ENCODE measurements around the gene FOXO1.

The FOXO1 gene

DNA sequence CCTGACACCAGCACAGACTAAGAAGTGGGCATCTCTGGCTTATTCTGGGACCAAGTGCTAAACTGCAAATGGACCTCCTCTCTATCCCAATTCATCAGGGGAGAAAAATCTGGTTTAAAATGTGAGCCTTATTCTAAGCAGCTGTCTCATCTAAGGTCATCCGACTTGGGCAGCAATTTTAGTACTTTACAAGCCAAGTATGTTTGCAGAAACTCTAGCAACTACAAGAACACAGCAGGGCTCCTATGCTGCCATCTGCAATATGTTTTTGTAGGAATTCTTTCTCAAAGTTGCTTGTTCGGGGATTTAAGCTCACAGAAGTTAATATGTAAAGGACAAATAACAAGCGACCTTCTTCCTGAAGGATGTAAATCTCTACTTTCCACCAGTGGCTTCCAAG is 113.1 kb downstream of the FOXO1 start:
- Mint-ChIP-seq H3K4me3 (no peak overlapping the region), H3K27ac (ENCODE audit: low read depth) (no peak overlapping the region), H3K36me3 (ENCODE audit: insufficient read depth) (peaks cover 10% of the 10 kb centered on the region), H3K27me3 (no peaks in the 10 kb centered on the region), H3K9me3 (no peaks in the 10 kb centered on the region), H3K4me1 (peaks cover 37% of the 10 kb centered on the region)
- no peak for DNase-seq (ENCODE audit: low spot score in 2 of 2)
- ATAC-seq (replicated peaks; ENCODE audit: extremely low read depth, poor library complexity, severe bottlenecking): no peak

DNA sequence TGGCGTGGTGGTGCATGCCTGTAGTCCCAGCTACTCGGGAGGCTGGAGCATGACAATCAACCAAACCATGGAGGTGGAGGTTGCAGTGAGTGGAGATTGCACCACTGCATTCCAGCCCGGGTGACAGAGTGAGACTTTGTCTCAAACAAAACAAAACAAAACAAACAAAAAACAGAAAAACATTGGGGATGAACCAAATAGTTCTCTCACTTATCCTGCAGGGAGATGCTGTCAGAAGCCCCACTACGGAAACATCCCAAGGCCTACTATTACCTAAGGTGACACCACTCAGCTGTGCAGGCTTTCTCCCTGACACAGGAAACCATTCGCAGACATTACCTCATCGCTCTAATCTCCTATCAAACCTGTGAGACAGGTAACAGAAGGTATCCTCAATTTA is 113.5 kb downstream of the FOXO1 start:
- Mint-ChIP-seq H3K36me3 (ENCODE audit: insufficient read depth) (peaks cover 7% of the 10 kb centered on the region), H3K9me3 (no peaks in the 10 kb centered on the region), H3K4me1 (peaks cover 37% of the 10 kb centered on the region), H3K27me3 (no peaks in the 10 kb centered on the region), H3K4me3 (no peak overlapping the region), H3K27ac (ENCODE audit: low read depth) (no peak overlapping the region)
- no peak for ATAC-seq (replicated peaks; ENCODE audit: extremely low read depth, poor library complexity, severe bottlenecking)
- no peak for DNase-seq (ENCODE audit: low spot score in 2 of 2)

DNA sequence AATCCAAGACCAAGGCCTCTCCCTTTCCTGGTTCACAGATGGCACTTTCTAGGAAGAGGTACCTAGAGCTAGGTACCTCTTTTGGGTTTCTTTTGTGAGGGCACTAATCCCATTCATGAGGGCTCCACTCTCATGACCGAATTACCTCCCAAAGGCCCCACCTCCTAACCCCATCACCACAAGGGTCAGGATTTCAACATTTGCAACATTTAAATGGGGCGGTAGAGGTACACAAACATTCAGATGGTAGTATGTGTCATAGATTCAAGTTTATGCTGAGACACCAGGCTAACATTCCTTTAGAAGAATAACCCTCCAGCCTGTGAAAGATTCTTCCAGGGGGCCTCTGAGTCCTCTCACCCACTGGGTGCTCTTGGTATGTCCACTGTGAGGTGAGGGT is 116.3 kb downstream of the FOXO1 start:
- peaks cover 21% of the 10 kb centered on the region for H3K4me1 Mint-ChIP-seq
- DNase-seq (ENCODE audit: low spot score in 2 of 2) (no peak), ATAC-seq (replicated peaks; ENCODE audit: extremely low read depth, poor library complexity, severe bottlenecking) (no peak)
- no peak overlapping the region for H3K27ac Mint-ChIP-seq (ENCODE audit: low read depth)
- no peaks in the 10 kb centered on the region for H3K9me3 Mint-ChIP-seq
- no peaks in the 10 kb centered on the region for H3K27me3 Mint-ChIP-seq
- no peak overlapping the region for H3K4me3 Mint-ChIP-seq
- peaks cover 3% of the 10 kb centered on the region for H3K36me3 Mint-ChIP-seq (ENCODE audit: insufficient read depth)

DNA sequence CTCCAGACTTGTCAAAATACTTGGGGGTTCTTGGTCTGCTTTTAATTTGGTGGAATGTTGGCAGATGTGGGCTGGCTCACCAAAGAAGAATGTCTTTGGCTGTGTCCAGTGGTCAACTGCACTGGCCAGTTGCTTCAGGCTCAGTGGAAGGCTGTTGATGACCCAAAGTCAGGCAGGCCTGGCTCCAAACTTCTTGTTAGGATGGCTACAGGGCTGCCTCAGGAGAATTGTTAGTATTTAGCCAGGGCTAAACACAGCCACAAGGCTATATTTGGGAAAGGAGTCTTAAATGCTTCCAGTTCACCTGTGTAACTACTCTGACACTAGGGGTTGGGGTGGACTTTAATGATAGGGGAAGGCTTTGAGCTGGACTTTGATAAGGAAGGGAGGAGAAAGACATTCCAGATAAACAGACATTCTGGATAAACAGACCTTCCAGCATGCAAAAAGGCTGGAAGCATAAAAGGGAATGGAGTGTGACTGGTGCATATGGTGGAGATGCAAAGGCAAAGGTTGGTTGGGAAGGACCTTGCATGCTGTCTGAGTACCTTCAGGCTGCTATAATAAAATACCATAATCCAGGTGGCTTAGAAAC is 116.8 kb downstream of the FOXO1 start:
- DNase-seq (ENCODE audit: low spot score in 2 of 2) (no peak), ATAC-seq (replicated peaks; ENCODE audit: extremely low read depth, poor library complexity, severe bottlenecking) (no peak)
- no peak overlapping the region for H3K4me3 Mint-ChIP-seq
- peaks cover 3% of the 10 kb centered on the region for H3K36me3 Mint-ChIP-seq (ENCODE audit: insufficient read depth)
- no peaks in the 10 kb centered on the region for H3K9me3 Mint-ChIP-seq
- no peak overlapping the region for H3K27ac Mint-ChIP-seq (ENCODE audit: low read depth)
- no peaks in the 10 kb centered on the region for H3K27me3 Mint-ChIP-seq
- peaks cover 19% of the 10 kb centered on the region for H3K4me1 Mint-ChIP-seq

DNA sequence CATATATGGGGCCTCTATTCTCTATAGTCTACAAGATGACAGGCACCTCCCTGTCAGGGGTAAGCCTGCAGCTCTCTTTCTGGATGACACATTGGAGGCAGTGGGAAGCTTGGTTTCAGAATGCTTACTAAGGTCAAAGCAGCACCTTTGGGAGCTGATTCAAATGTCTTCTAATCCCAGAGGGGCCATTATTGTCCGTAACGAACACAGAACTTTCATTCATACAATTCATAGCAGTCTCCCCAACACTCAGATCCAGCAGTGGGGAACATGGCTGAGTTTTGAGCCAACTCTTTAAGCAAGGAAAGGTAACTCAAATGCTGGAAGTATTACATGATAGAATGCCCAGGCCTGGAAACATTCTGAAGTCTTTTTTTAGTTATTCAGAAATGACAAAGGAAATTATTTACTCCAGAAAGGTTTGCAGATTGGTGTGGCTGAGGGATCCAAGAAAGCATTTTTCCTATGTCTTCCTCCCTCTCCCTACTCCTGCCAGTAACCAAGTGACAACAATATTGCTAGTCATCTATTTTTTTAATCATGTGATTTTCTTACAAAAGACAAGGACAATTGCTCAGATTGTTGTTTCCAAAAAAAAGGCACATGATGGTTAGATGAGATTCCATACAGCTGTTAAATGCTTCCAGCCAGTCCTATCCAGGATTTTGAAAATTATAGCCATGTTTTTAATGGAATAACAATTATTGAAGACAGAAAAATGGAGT is 118.7 kb downstream of the FOXO1 start:
- Mint-ChIP-seq H3K4me1 (peaks cover 7% of the 10 kb centered on the region), H3K36me3 (ENCODE audit: insufficient read depth) (no peaks in the 10 kb centered on the region), H3K27ac (ENCODE audit: low read depth) (no peak overlapping the region), H3K27me3 (no peaks in the 10 kb centered on the region), H3K4me3 (no peak overlapping the region), H3K9me3 (no peaks in the 10 kb centered on the region)
- ATAC-seq (replicated peaks; ENCODE audit: extremely low read depth, poor library complexity, severe bottlenecking): no peak
- no peak for DNase-seq (ENCODE audit: low spot score in 2 of 2)

DNA sequence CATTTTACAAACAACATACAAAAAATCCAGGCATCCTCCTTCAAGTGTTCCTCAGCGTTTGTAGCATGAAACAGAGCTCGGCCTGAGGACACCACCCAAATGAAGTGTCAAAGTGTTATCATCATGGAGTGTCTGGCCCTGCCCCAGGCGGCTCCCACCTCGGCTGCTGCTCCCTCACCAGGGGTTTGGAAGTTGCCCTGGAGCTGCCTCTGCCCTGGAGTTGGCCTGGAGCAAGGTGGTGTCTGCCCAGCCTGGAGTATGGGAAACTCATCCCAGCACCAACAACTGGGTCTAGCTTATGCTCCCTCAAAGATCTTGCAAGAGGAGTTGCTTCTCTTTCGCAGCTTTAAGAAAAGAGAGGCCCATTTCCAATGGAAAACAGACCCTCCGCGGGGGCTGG is 120.4 kb downstream of the FOXO1 start:
- Mint-ChIP-seq H3K36me3 (ENCODE audit: insufficient read depth) (no peaks in the 10 kb centered on the region), H3K27me3 (no peaks in the 10 kb centered on the region), H3K9me3 (no peaks in the 10 kb centered on the region), H3K27ac (ENCODE audit: low read depth) (no peak overlapping the region), H3K4me1 (peaks cover 6% of the 10 kb centered on the region), H3K4me3 (no peak overlapping the region)
- DNase-seq (ENCODE audit: low spot score in 2 of 2) (no peak), ATAC-seq (replicated peaks; ENCODE audit: extremely low read depth, poor library complexity, severe bottlenecking) (no peak)

DNA sequence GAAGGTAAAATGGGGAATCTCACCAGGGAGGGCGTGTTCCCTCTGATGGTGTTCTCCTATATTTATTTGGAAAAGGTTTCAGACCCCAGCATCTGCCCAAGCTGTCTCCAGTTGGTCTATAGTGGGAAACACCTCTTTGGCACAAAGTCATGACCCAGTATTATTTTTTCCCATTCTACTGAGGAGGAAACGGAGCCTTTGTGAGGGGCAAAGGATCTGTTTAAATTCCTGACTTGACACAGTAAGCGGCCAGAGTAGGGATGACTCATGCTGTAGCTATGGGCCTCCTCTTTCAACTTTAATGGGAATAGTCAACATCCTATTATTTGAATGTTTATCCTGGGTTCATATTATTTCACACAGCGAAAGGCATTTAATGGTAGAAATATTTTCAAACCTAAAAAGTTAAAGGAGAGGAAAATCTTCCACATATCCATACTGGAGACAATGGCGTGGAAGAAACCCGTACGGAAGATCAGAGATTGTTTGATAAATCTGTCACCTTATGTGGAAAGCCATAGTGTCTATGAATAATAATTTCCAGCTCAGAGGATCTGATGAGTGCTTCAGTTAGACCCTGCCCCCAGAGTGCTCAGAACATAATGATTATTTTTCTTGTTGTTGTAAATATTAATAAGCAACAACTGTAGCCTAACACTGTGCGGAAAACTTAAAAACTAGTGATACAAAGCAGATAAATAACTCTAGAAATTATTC is 126.0 kb downstream of the FOXO1 start:
- Mint-ChIP-seq H3K4me3 (no peak overlapping the region), H3K27ac (ENCODE audit: low read depth) (no peak overlapping the region), H3K36me3 (ENCODE audit: insufficient read depth) (no peaks in the 10 kb centered on the region), H3K27me3 (no peaks in the 10 kb centered on the region), H3K4me1 (peaks cover 6% of the 10 kb centered on the region), H3K9me3 (no peaks in the 10 kb centered on the region)
- DNase-seq (ENCODE audit: low spot score in 2 of 2) (no peak), ATAC-seq (replicated peaks; ENCODE audit: extremely low read depth, poor library complexity, severe bottlenecking) (no peak)

DNA sequence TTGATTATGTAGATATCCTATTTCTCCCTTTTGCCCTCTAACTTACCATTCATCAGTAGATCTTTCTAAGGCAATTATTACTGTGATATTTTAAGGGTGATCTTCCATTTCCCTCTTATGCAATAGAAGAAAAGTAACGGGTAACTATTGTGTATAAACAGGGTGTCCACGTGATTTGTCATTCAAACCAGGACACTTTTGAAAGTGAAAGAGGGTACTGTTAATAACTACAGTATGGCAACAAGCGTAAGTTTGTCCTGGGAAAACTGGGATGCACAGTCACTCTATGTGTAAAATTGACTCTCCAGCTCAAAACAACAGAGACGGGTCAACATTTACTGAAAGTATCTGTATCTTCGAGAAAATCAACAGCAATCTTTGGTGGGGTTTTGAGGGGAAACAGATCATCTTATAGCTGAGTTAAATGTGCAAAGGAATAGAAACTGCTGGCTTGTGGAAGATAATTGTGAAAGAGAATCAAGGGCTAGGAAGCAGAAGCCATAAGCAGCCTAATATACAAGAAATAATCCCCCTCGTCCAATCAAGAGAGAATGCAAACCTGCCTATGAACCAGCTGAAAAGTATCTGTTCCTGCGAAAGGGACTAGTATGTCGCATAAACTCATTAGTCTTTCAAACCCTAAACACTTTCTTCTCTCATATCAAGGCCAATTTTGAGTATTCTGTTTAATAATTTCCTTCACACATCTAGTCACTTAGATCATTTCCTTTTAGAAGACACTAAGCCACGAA is 126.7 kb downstream of the FOXO1 start:
- DNase-seq (ENCODE audit: low spot score in 2 of 2) (no peak), ATAC-seq (replicated peaks; ENCODE audit: extremely low read depth, poor library complexity, severe bottlenecking) (no peak)
- Mint-ChIP-seq H3K4me3 (no peak overlapping the region), H3K27me3 (no peaks in the 10 kb centered on the region), H3K27ac (ENCODE audit: low read depth) (no peak overlapping the region), H3K4me1 (peaks cover 6% of the 10 kb centered on the region), H3K9me3 (no peaks in the 10 kb centered on the region), H3K36me3 (ENCODE audit: insufficient read depth) (no peaks in the 10 kb centered on the region)

DNA sequence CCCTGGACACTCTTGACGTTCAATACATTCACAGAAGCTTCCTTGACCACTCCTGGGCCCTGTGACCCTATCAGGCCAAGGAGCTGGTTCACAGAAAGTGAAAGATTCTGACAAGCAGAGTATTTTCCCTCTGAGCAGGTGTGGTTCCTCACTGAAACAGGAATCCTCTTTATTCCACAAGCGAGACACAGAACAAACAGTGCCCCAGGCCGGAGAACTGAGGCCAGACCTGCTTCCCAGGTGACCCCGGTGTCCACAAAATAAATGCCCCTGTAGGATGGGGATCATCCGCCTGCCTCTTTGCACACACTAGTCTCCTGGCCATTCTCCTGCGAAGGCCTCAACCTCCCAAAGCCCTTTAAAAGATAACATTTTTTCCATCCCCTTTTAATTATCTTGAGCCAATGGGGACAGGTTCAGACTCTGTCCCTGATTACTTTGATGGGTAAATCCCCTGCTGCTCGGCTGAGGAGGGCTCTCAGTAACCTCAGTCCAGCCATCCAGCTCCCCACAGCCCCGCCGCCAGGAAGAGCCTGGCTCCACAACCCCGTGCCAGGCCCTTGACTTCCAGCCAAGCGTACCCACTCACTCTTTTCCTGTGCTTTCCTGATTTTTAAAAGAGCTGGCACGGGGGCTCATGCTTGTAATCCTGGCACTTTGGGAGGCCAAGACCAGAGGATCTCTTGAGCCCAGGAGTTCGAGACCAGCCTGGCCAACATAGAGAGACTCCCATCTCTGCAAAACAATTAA is 129.1 kb downstream of the FOXO1 start:
- Mint-ChIP-seq H3K4me1 (peaks cover 8% of the 10 kb centered on the region), H3K4me3 (no peak overlapping the region)

DNA sequence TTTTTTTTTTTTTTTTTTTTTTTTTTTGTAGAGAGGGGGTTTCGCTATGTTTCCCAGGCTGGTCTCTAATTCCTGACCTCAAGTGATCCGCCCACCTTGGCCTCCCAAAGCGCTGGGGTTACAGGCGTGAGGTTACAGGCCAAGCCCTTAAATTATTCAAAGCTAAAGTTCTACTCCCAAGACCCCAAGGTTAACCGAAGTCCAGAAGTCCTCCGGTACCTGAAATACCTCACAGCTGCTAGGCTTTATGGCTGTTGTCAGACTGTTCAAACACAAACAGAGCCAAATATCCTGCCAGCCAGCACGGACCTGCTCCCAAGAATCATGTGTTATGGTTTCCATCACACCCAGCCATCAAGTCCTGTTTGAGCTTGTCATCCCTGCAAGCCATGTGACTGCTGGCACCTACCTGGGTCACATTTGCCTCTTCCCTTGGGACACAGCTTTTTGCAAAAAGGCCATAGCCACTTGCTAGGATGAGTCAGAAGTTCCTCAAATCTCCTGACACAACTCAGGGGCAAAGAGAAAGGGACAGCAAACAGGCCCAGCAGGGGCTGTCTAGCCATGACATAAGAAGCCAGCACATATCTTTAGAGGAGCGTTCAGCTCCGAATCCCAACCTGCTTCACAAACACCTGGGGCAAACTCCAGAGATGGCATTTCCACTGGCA is 129.9 kb downstream of the FOXO1 start:
- no peaks in the 10 kb centered on the region for H3K36me3 Mint-ChIP-seq (ENCODE audit: insufficient read depth)
- DNase-seq (ENCODE audit: low spot score in 2 of 2) (no peak), ATAC-seq (replicated peaks; ENCODE audit: extremely low read depth, poor library complexity, severe bottlenecking) (no peak)
- no peaks in the 10 kb centered on the region for H3K9me3 Mint-ChIP-seq
- H3K4me1 Mint-ChIP-seq: peaks cover 13% of the 10 kb centered on the region
- H3K27me3 Mint-ChIP-seq: no peaks in the 10 kb centered on the region
- H3K27ac Mint-ChIP-seq (ENCODE audit: low read depth): no peak overlapping the region
- no peak overlapping the region for H3K4me3 Mint-ChIP-seq

More for the DNA sequence above, 129.1 kb downstream of the FOXO1 start:
- no peaks in the 10 kb centered on the region for H3K9me3 Mint-ChIP-seq
- no peaks in the 10 kb centered on the region for H3K36me3 Mint-ChIP-seq (ENCODE audit: insufficient read depth)
- DNase-seq (ENCODE audit: low spot score in 2 of 2) (no peak), ATAC-seq (replicated peaks; ENCODE audit: extremely low read depth, poor library complexity, severe bottlenecking) (no peak)
- no peak overlapping the region for H3K27ac Mint-ChIP-seq (ENCODE audit: low read depth)
- H3K27me3 Mint-ChIP-seq: no peaks in the 10 kb centered on the region

DNA sequence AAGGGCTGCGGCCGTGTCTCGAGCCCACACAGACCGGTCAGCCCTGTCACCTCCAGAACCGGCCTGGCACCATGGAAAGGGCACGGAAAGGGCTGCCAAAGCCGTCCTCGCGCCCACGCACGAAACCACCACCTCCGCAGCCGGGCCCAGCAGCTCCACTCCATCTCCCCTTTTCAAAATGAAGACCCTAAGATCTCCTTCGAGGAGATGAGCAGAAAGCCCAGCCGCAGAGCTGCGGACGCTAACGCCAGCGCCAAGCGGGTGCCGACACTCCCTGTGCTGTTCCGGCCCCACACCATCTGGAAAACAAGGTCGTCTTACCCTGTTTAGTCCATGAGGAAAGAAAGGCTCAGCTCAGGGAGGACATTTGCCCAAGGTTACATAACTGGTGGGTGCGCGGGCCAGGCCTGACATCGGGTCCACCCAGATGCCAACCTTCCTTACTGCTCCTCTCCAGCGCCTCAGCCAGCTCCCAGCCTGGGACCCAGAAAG is 131.1 kb downstream of the FOXO1 start:
- no peak for ATAC-seq (replicated peaks; ENCODE audit: extremely low read depth, poor library complexity, severe bottlenecking)

More for the DNA sequence above, 131.1 kb downstream of the FOXO1 start:
- peaks cover 22% of the 10 kb centered on the region for H3K4me1 Mint-ChIP-seq
- H3K27me3 Mint-ChIP-seq: no peaks in the 10 kb centered on the region
- H3K4me3 Mint-ChIP-seq: no peak overlapping the region
- H3K27ac Mint-ChIP-seq (ENCODE audit: low read depth): no peak overlapping the region
- DNase-seq (ENCODE audit: low spot score in 2 of 2): no peak
- H3K36me3 Mint-ChIP-seq (ENCODE audit: insufficient read depth): no peaks in the 10 kb centered on the region
- H3K9me3 Mint-ChIP-seq: no peaks in the 10 kb centered on the region

Measured in central memory CD8-positive, alpha-beta T cell (primary cell).